H9 (cell line): Measurements from ENCODE around the gene CCDC191. TPM values are rescaled to one million over a fixed set of nuclear protein-coding genes. Genes with fewer than 3 reads are reported as not detected.

ENCODE experiments used
- DNase-seq: peaks from one replicate; pipeline ENCODE4 v3.0.0-alpha.2; 2017
- H2AFZ ChIP-seq: one replicate; pipeline ENCODE4 v1.6.1; 2013; ENCODE audit warnings: mild to moderate bottlenecking, low read length, control low read depth, moderate library complexity
- H2AK5ac ChIP-seq: 2 replicates; pipeline ENCODE4 v1.6.1; 2013; ENCODE audit warnings: low read length, control low read depth, mixed read lengths; ENCODE audit not compliant: insufficient read length
- H2BK120ac ChIP-seq: one replicate; pipeline ENCODE4 v1.6.1; 2013; ENCODE audit warnings: low read depth, mild to moderate bottlenecking, low read length, control low read depth, inconsistent platforms; ENCODE audit not compliant: poor library complexity, severe bottlenecking
- H2BK12ac ChIP-seq: 2 replicates; pipeline ENCODE4 v1.6.1; 2013; ENCODE audit warnings: low read length, control low read depth, mixed read lengths, low read depth; ENCODE audit not compliant: insufficient read length
- H2BK15ac ChIP-seq: 2 replicates; pipeline ENCODE4 v1.6.1; 2013; ENCODE audit warnings: low read depth, low read length, control low read depth
- H2BK20ac ChIP-seq: one replicate; pipeline ENCODE4 v1.6.1; 2013; ENCODE audit warnings: low read depth, mild to moderate bottlenecking, low read length, control low read depth, inconsistent platforms; ENCODE audit not compliant: poor library complexity, severe bottlenecking
- H2BK5ac ChIP-seq: 2 replicates; pipeline ENCODE4 v1.6.1; 2013; ENCODE audit warnings: low read length, control low read depth, mixed read lengths; ENCODE audit not compliant: insufficient read length
- H3K14ac ChIP-seq: 2 replicates; pipeline ENCODE4 v1.6.1; 2013; ENCODE audit warnings: low read length, control low read depth; ENCODE audit not compliant: insufficient read depth
- H3K18ac ChIP-seq: 2 replicates; pipeline ENCODE4 v1.6.1; 2013; ENCODE audit warnings: low read depth, mild to moderate bottlenecking, mixed read lengths, low read length, control low read depth; ENCODE audit not compliant: insufficient read length
- H3K23ac ChIP-seq: 2 replicates; pipeline ENCODE4 v1.6.1; 2013; ENCODE audit warnings: low read length, control low read depth, mixed read lengths, low read depth; ENCODE audit not compliant: insufficient read length
- H3K23me2 ChIP-seq: 2 replicates; pipeline ENCODE4 v1.6.1; 2013; ENCODE audit warnings: low read depth, mild to moderate bottlenecking, mixed read lengths, low read length, control low read depth; ENCODE audit not compliant: insufficient read length, poor library complexity, severe bottlenecking
- H3K27ac ChIP-seq: 2 replicates; pipeline ENCODE4 v1.5.1; 2013; ENCODE audit warnings: low read length, control low read depth, mixed read lengths, low read depth; ENCODE audit not compliant: insufficient read length
- H3K27me3 ChIP-seq: 2 replicates; pipeline ENCODE4 v1.6.1; 2013; ENCODE audit warnings: low read length, control low read depth, inconsistent platforms; ENCODE audit not compliant: insufficient read depth
- H3K4ac ChIP-seq: 2 replicates; pipeline ENCODE4 v1.6.1; 2013; ENCODE audit warnings: low read depth, mild to moderate bottlenecking, control low read depth, inconsistent platforms, low read length, moderate library complexity
- H3K4me1 ChIP-seq: 2 replicates; pipeline ENCODE4 v1.6.1; 2013; ENCODE audit warnings: low read length, control low read depth, inconsistent platforms; ENCODE audit not compliant: insufficient read depth
- H3K4me2 ChIP-seq: 2 replicates; pipeline ENCODE4 v1.6.1; 2013; ENCODE audit warnings: low read length, control low read depth, mixed read lengths; ENCODE audit not compliant: insufficient read length, insufficient read depth
- H3K56ac ChIP-seq: 2 replicates; pipeline ENCODE4 v1.6.1; 2013; ENCODE audit warnings: low read depth, mild to moderate bottlenecking, mixed read lengths, low read length, control low read depth; ENCODE audit not compliant: insufficient read length
- H3K79me1 ChIP-seq: 2 replicates; pipeline ENCODE4 v1.6.1; 2013; ENCODE audit warnings: low read depth, mild to moderate bottlenecking, moderate library complexity, low read length, control low read depth, inconsistent platforms; ENCODE audit not compliant: insufficient read depth, poor library complexity, severe bottlenecking
- H3K79me2 ChIP-seq: 2 replicates; pipeline ENCODE4 v1.6.1; 2013; ENCODE audit warnings: low read length, control low read depth, inconsistent platforms; ENCODE audit not compliant: insufficient read depth
- H3K9ac ChIP-seq: 2 replicates; pipeline ENCODE4 v1.6.1; 2013; ENCODE audit warnings: low read length, control low read depth, mixed read lengths; ENCODE audit not compliant: insufficient read length; ENCODE audit errors: extremely low read depth
- H3K9me3 ChIP-seq: one replicate; pipeline ENCODE4 v1.6.1; 2013; ENCODE audit warnings: low read depth, low read length, inconsistent platforms; ENCODE audit not compliant: control insufficient read depth
- H3T11ph ChIP-seq: one replicate; pipeline ENCODE4 v1.6.1; 2013; ENCODE audit warnings: mild to moderate bottlenecking, low read length, control low read depth, inconsistent platforms
- H4K20me1 ChIP-seq: one replicate; pipeline ENCODE4 v1.6.1; 2013; ENCODE audit not compliant: control insufficient read depth, insufficient read length, insufficient read depth
- H4K5ac ChIP-seq: 2 replicates; pipeline ENCODE4 v1.6.1; 2013; ENCODE audit warnings: low read depth, mild to moderate bottlenecking, mixed read lengths, low read length, control low read depth; ENCODE audit not compliant: insufficient read length
- H4K8ac ChIP-seq: replicated peaks from 2 replicates; pipeline ENCODE4 v1.6.1; 2013; ENCODE audit warnings: low read length, control low read depth, mixed read lengths, low read depth; ENCODE audit not compliant: insufficient read length
- H4K91ac ChIP-seq: 2 replicates; pipeline ENCODE4 v1.6.1; 2013; ENCODE audit warnings: low read depth, mild to moderate bottlenecking, moderate library complexity, mixed read lengths, low read length, control low read depth; ENCODE audit not compliant: insufficient read length
- H3K27ac Mint-ChIP-seq, 3 experiments: 2 replicates in 2 of 3; 3 replicates in 1 of 3; pipeline ENCODE4 v1.8.0; 2020 to 2021; ENCODE audit warnings: mixed read lengths in 3 of 3, mild to moderate bottlenecking in 1 of 3, moderate library complexity in 1 of 3
- H3K27me3 Mint-ChIP-seq: 2 replicates; pipeline ENCODE4 v1.8.0; 2021; ENCODE audit warnings: low read depth, mild to moderate bottlenecking, moderate library complexity, mixed read lengths
- H3K36me3 Mint-ChIP-seq, 3 experiments: 2 replicates in 2 of 3; 3 replicates in 1 of 3; pipeline ENCODE4 v1.8.0; 2020 to 2021; ENCODE audit warnings: low read depth in 3 of 3, mixed read lengths in 3 of 3; ENCODE audit not compliant: insufficient read depth in 1 of 3
- H3K4me1 Mint-ChIP-seq, 2 experiments: 2 replicates each; pipeline ENCODE4 v1.8.0; 2020; ENCODE audit warnings: mixed read lengths in 2 of 2
- H3K4me3 Mint-ChIP-seq, 2 experiments: 2 replicates in 1 of 2; 3 replicates in 1 of 2; pipeline ENCODE4 v1.8.0; 2020 to 2021; ENCODE audit warnings: mild to moderate bottlenecking in 2 of 2, mixed read lengths in 2 of 2, moderate library complexity in 1 of 2
- H3K9me3 Mint-ChIP-seq, 2 experiments: 2 replicates in 1 of 2; 3 replicates in 1 of 2; pipeline ENCODE4 v1.8.0; 2020; ENCODE audit warnings: mild to moderate bottlenecking in 2 of 2, mixed read lengths in 2 of 2, moderate library complexity in 1 of 2
- WGBS: extraction: QIAGEN DNeasy Blood & Tissue Kit; methylation state at CpG from one replicate; pipeline ENCODE4 v1.1.7; 2013; ENCODE audit warnings: missing lambda C conversion rate, low lambda C conversion rate, mixed read lengths; ENCODE audit not compliant: insufficient read length; ENCODE audit errors: extremely low coverage; 5-methylcytosine and 5-hydroxymethylcytosine counted together
- total RNA-seq: library from RNA; stranded (reverse); gene quantifications from 2 replicates; pipeline ENCODE4 v1.2.1, GENCODE V29; 2021
- TF ChIP-seq, protein P1 (sequence below): fragments of 200-600 bp; sonication (generic); conservative IDR thresholded peaks from 3 replicates; pipeline ENCODE4 v1.8.0; 2021; ENCODE audit warnings: antibody characterized with exemption, mild to moderate bottlenecking

Gene CCDC191
- total RNA-seq, 1 experiment from 2014 or later = 0.68 TPM

- no peak overlapping the region for H3T11ph ChIP-seq
- Mint-ChIP-seq H3K4me1 (peaks cover 17 to 21% of the 10 kb centered on the region in 2 experiments), H3K27ac (no peak overlapping the region), H3K4me3 (no peak overlapping the region), H3K36me3 (no peaks in the 10 kb centered on the region; a peak in 1 of 7 replicates), H3K9me3 (no peaks in the 10 kb centered on the region; a peak in 1 of 5 replicates), H3K27me3 (no peaks in the 10 kb centered on the region)
- H3K79me1 ChIP-seq = no peaks in the 10 kb centered on the region
- no peak overlapping the region for H3K9ac ChIP-seq
- H2BK20ac ChIP-seq = no peak overlapping the region
- H2BK5ac ChIP-seq = no peak overlapping the region
- H3K4me2 ChIP-seq = no peak overlapping the region
- H2BK120ac ChIP-seq = no peak overlapping the region
- no peak overlapping the region for H3K18ac ChIP-seq
- no peaks in the 10 kb centered on the region for H3K23me2 ChIP-seq
- WGBS = no CpG with 5 or more reads among the region's 1 CpG
- no peaks in the 10 kb centered on the region for H3K4me1 ChIP-seq
- no peaks in the 10 kb centered on the region for H3K79me2 ChIP-seq
- no peak overlapping the region for H3K23ac ChIP-seq
- H2AFZ ChIP-seq = no peak overlapping the region
- no peak overlapping the region for H4K91ac ChIP-seq
- no peak overlapping the region for H3K4ac ChIP-seq
- no peak overlapping the region for H3K27ac ChIP-seq
- no peaks in the 10 kb centered on the region for H3K9me3 ChIP-seq
- H2BK15ac ChIP-seq = no peak overlapping the region
- H4K8ac ChIP-seq = no peak overlapping the region
- no peak overlapping the region for H4K5ac ChIP-seq
- H2BK12ac ChIP-seq = no peak overlapping the region
- no peak overlapping the region for H3K56ac ChIP-seq
- H2AK5ac ChIP-seq = no peak overlapping the region
- TF ChIP-seq, protein P1, sequence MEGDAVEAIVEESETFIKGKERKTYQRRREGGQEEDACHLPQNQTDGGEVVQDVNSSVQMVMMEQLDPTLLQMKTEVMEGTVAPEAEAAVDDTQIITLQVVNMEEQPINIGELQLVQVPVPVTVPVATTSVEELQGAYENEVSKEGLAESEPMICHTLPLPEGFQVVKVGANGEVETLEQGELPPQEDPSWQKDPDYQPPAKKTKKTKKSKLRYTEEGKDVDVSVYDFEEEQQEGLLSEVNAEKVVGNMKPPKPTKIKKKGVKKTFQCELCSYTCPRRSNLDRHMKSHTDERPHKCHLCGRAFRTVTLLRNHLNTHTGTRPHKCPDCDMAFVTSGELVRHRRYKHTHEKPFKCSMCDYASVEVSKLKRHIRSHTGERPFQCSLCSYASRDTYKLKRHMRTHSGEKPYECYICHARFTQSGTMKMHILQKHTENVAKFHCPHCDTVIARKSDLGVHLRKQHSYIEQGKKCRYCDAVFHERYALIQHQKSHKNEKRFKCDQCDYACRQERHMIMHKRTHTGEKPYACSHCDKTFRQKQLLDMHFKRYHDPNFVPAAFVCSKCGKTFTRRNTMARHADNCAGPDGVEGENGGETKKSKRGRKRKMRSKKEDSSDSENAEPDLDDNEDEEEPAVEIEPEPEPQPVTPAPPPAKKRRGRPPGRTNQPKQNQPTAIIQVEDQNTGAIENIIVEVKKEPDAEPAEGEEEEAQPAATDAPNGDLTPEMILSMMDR = no peak
- H3K27me3 ChIP-seq = no peaks in the 10 kb centered on the region
- no peak overlapping the region for H3K14ac ChIP-seq
- DNase-seq = no peak
- no peaks in the 10 kb centered on the region for H4K20me1 ChIP-seq
Measured at GRCh38 chr3:114033721-114034120, 22.6 kb downstream of the CCDC191 start.
